A549 (cell line): ENCODE results near the gene GRIN3A. TPM values are rescaled to one million over a fixed set of nuclear protein-coding genes. Genes with fewer than 3 reads are reported as not detected.

Source experiments
- ATAC-seq, 2 experiments: fragments of 200-7000 bp in 1 of 2; fragments of >200 bp in 1 of 2; cut with Nextera tagmentation in 1 of 2; cut with Tn5 transposase in 1 of 2; 3 replicates each; pipeline versions ENCODE4 v1.8.0 to v1.9.1; 2018 to 2020; ENCODE audit warnings: mild to moderate bottlenecking in 1 of 2, moderate library complexity in 1 of 2
- CTCF ChIA-PET: fragments of 300-600 bp; sonication (Branson Sonifier 250); formaldehyde crosslinking; extraction: SDS; loops from one replicate; lab custom pipeline; 2021; ENCODE audit warnings: antibody characterized with exemption, inconsistent platforms; lab: Yijun Ruan, JAX
- POLR2A ChIA-PET: fragments of 350-600 bp; formaldehyde crosslinking; extraction: SDS; loops from one replicate; lab custom pipeline; 2021; ENCODE audit warnings: antibody characterized with exemption, inconsistent platforms; lab: Yijun Ruan, JAX
- DNase-seq, 2 experiments: peaks; one replicate each; pipeline versions ENCODE4 v3.0.0 to v3.0.0-alpha.2; 2011 to 2016; ENCODE audit warnings: low read depth in 1 of 2, low spot score in 1 of 2
- FAIRE-seq: peaks from 2 replicates; lab custom pipeline; 2011; peaks lifted over from hg19 to GRCh38; lab: Jason Lieb, UNC
- H3K27ac ChIP-seq, 2 experiments: fragments of >200 bp; sonication (Bioruptor Twin); formaldehyde crosslinking; 3 replicates each; pipeline ENCODE4 v1.5.1; 2016 to 2017
- H3K4me1 ChIP-seq: fragments of >200 bp; sonication (Bioruptor Twin); formaldehyde crosslinking; 3 replicates; pipeline ENCODE4 v1.6.1; 2016
- H3K4me2 ChIP-seq: fragments of >200 bp; sonication (Bioruptor Twin); formaldehyde crosslinking; 3 replicates; pipeline ENCODE4 v1.6.1; 2016
- H3K4me3 ChIP-seq: fragments of >200 bp; sonication (Bioruptor Twin); formaldehyde crosslinking; 3 replicates; pipeline ENCODE4 v1.5.1; 2016
- H3K9me3 ChIP-seq: fragments of >200 bp; sonication (Bioruptor Twin); formaldehyde crosslinking; 3 replicates; pipeline ENCODE4 v1.6.1; 2016
- CEBPB ChIP-seq, 2 experiments: fragments of >200 bp in 1 of 2; sonication (Bioruptor Twin) in 1 of 2; formaldehyde crosslinking in 1 of 2; IDR thresholded peaks; 2 replicates each; pipeline ENCODE4 v1.6.1; 2012 to 2016
- CHD2 ChIP-seq: fragments of 150-350 bp; IDR thresholded peaks from 2 replicates; pipeline ENCODE4 v1.6.1; 2014; ENCODE audit warnings: low read length; ENCODE audit not compliant: partially characterized antibody
- EHF ChIP-seq: fragments of 250-450 bp; sonication (Bioruptor Pico); IDR thresholded peaks from 2 replicates; pipeline ENCODE4 v1.5.0; 2020; ENCODE audit warnings: mild to moderate bottlenecking
- EP300 ChIP-seq, 2 experiments: fragments of >200 bp; sonication (Bioruptor Twin); formaldehyde crosslinking; IDR thresholded peaks; 2 replicates in 1 of 2; 3 replicates in 1 of 2; pipeline ENCODE4 v1.6.1; 2016 to 2017
- ESRRA ChIP-seq: fragments of 150-350 bp; IDR thresholded peaks from 2 replicates; pipeline ENCODE4 v1.6.1; 2014; ENCODE audit warnings: mild to moderate bottlenecking, low read length, borderline replicate concordance
- FOSB ChIP-seq: fragments of 250-450 bp; sonication (Bioruptor Pico); IDR thresholded peaks from 2 replicates; pipeline ENCODE4 v1.5.0; 2020; ENCODE audit warnings: mild to moderate bottlenecking, moderate library complexity
- HEYL ChIP-seq: fragments of 250-450 bp; sonication (Bioruptor Pico); IDR thresholded peaks from 2 replicates; pipeline ENCODE4 v1.8.0; 2021; ENCODE audit warnings: mild to moderate bottlenecking, moderate library complexity
- JUN ChIP-seq, 2 experiments: fragments of >200 bp; sonication (Bioruptor Twin); formaldehyde crosslinking; IDR thresholded peaks; 2 replicates in 1 of 2; 3 replicates in 1 of 2; pipeline ENCODE4 v1.6.1; 2016 to 2017
- MAZ ChIP-seq: fragments of 150-350 bp; IDR thresholded peaks from 2 replicates; pipeline ENCODE4 v1.6.1; 2014; ENCODE audit warnings: antibody characterized with exemption, low read depth, low read length, borderline replicate concordance
- POLR2A ChIP-seq: IDR thresholded peaks from 2 replicates; pipeline ENCODE4 v1.6.1; 2012; ENCODE audit warnings: mild to moderate bottlenecking, low read length
- RAD21 ChIP-seq, 2 experiments: fragments of >200 bp in 1 of 2; sonication (Bioruptor Twin) in 1 of 2; formaldehyde crosslinking in 1 of 2; IDR thresholded peaks in 1 of 2; conservative IDR thresholded peaks in 1 of 2; 2 replicates in 1 of 2; 3 replicates in 1 of 2; pipeline ENCODE4 v1.6.1; 2012 to 2018; ENCODE audit warnings: inconsistent platforms in 1 of 2
- RFX5 ChIP-seq: fragments of 450-650 bp; IDR thresholded peaks from 2 replicates; pipeline ENCODE4 v1.7.1; 2014; ENCODE audit warnings: antibody characterized with exemption, mild to moderate bottlenecking, moderate library complexity
- RNF2 ChIP-seq: fragments of 200-600 bp; sonication (generic); IDR thresholded peaks from 2 replicates; pipeline ENCODE4 v1.6.1; 2016; ENCODE audit warnings: low read depth, mild to moderate bottlenecking, antibody characterized with exemption, moderate library complexity, borderline replicate concordance
- TFCP2L1 ChIP-seq: fragments of 250-450 bp; sonication (Bioruptor Pico); IDR thresholded peaks from 2 replicates; pipeline ENCODE4 v1.5.0; 2021; ENCODE audit warnings: mild to moderate bottlenecking
- WGBS: methylation state at CpG from one replicate; pipeline ENCODE4 v1.1.6; 2017; ENCODE audit errors: missing lambda C conversion rate; 5-methylcytosine and 5-hydroxymethylcytosine counted together
- polyA plus RNA-seq, 4 experiments: library from polyadenylated mRNA; depleted of rRNA in 3 of 4; stranded (reverse); fragments of >200 nt; fragmentation: RNase III in 1 of 4; extraction: RNeasy Plus Mini Kit Qiagen cat#74134 plus additional on column Dnase treatment in 1 of 4; gene quantifications; 2 replicates in 3 of 4; 3 replicates in 1 of 4; pipeline ENCODE4 v1.2.3, GENCODE V29; 2011 to 2017
- TF ChIP-seq, protein P1 (sequence below): IDR thresholded peaks from 2 replicates; pipeline ENCODE4 v1.6.1; 2012
- TF ChIP-seq, protein P2 (sequence below): IDR thresholded peaks from 2 replicates; pipeline ENCODE4 v1.6.1; 2012
- TF ChIP-seq, protein P3 (sequence below): fragments of >200 bp; sonication (Bioruptor Twin); formaldehyde crosslinking; IDR thresholded peaks from 2 replicates; pipeline ENCODE4 v1.6.1; 2016
- TF ChIP-seq, protein P4 (sequence below): fragments of 150-350 bp; IDR thresholded peaks from 2 replicates; pipeline ENCODE4 v1.6.1; 2014; ENCODE audit warnings: low read depth, mild to moderate bottlenecking, low read length
- TF ChIP-seq, protein P5 (sequence below): fragments of 250-450 bp; sonication (Bioruptor Pico); IDR thresholded peaks from 2 replicates; pipeline ENCODE4 v1.5.0; 2021; ENCODE audit warnings: mild to moderate bottlenecking, moderate library complexity, borderline replicate concordance

GRIN3A gene
- polyA plus RNA-seq, 2 of the 4 experiments (the other 2 are of a cell fraction) = not detected

DNA sequence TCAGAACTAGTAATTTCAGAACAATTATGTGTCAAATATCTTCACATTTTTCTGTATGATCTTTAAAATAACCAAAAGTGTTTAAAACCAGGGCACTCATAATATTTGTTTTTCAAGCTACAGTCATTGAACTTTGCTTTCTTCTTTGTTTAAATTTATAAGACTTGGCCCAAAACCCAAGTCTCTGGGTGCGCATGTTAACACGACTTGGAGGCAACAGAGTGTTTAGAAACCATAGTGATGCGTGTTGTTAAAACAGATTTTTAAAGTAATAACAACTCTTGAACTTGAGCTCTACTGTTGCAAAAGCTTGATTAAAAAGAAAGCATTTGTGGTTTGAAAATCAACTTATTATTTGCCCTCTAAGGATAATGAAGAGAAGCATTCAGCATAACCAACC is 26.0 kb upstream of the GRIN3A start:
- Histone ChIP-seq H3K4me2 (no peak overlapping the region), H3K4me3 (no peak overlapping the region), H3K9me3 (no peaks in the 10 kb centered on the region), H3K4me1 (no peaks in the 10 kb centered on the region), H3K27ac (no peak overlapping the region)
- no peak for TF ChIP-seq ESRRA
- no peak for TF ChIP-seq FOSB (CRISPR knock-in tag)
- no peak for TF ChIP-seq RAD21 (conservative IDR thresholded peaks at IDR 0.05 in 1 of 2, IDR thresholded peaks at IDR 0.05 in 1 of 2)
- no peak for TF ChIP-seq EP300 (IDR thresholded peaks at IDR 0.05)
- TF ChIP-seq EHF (CRISPR knock-in tag) = no peak
- TF ChIP-seq RFX5 = no peak
- no peak for TF ChIP-seq CEBPB (IDR thresholded peaks at IDR 0.05)
- TF ChIP-seq, protein P1, sequence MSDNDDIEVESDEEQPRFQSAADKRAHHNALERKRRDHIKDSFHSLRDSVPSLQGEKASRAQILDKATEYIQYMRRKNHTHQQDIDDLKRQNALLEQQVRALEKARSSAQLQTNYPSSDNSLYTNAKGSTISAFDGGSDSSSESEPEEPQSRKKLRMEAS = no peak
- TF ChIP-seq, protein P2, sequence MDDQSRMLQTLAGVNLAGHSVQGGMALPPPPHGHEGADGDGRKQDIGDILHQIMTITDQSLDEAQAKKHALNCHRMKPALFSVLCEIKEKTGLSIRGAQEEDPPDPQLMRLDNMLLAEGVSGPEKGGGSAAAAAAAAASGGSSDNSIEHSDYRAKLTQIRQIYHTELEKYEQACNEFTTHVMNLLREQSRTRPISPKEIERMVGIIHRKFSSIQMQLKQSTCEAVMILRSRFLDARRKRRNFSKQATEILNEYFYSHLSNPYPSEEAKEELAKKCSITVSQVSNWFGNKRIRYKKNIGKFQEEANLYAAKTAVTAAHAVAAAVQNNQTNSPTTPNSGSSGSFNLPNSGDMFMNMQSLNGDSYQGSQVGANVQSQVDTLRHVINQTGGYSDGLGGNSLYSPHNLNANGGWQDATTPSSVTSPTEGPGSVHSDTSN = no peak
- no peak for TF ChIP-seq MAZ
- TF ChIP-seq, protein P3, sequence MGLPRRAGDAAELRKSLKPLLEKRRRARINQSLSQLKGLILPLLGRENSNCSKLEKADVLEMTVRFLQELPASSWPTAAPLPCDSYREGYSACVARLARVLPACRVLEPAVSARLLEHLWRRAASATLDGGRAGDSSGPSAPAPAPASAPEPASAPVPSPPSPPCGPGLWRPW = no peak
- no peak for ATAC-seq
- DNase-seq = no peak
- ChIA-PET CTCF (interaction anchor here (0.6 kb wide), 1 partner anchor 91 kb away, joined by 3 read pairs; no protein-coding TSS in a partner anchor), POLR2A (no interaction called here)
- WGBS = 13% methylated on average over 3 of the region's 3 CpGs
- no peak for FAIRE-seq

DNA sequence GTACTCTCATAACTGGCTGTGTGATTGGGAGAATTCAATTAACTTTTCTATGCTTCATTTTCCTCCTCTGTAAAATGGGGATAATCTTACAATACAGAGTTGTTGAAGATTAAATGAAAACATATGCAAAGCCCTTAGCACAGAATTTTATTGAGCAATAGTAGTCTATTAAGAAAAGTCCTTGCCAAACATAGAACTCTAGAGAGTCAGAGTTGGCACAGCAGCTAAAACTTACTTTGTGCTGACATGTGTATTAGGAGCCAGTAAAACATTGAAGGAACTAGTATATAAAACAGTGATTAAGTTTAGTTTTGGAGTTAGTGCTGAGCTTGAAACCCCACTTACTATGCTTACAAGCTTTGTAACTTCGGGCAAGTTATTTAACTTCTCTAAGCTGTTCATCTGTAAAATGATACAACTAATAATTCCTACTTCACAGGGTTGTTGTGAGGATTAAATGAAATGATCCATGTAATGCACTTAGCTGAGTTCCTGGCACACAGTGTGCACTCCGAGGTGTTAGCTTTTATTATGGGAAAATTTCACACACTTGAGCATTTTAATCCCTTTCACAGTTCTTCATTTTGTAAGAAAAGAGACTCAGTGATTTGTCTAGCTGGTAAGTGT is 20.0 kb upstream of the GRIN3A start:
- no peak overlapping the region for H3K27ac ChIP-seq
- no peak overlapping the region for H3K4me2 ChIP-seq
- DNase-seq (no peak), FAIRE-seq (no peak)
- H3K4me1 ChIP-seq = no peaks in the 10 kb centered on the region
- H3K4me3 ChIP-seq = no peak overlapping the region
- TF ChIP-seq, protein P1 = no peak
- TF ChIP-seq CHD2 = no peak
- no peak for TF ChIP-seq ESRRA
- TF ChIP-seq, all 56 proteins: peak for 0
- ATAC-seq = no peak
- ChIA-PET CTCF (interaction anchor here (0.9 kb wide), 1 partner anchor 14 kb away, joined by 3 read pairs; no protein-coding TSS in a partner anchor), POLR2A (no interaction called here)
- WGBS = 0% methylated on average over 2 of the region's 2 CpGs
- H3K9me3 ChIP-seq = no peaks in the 10 kb centered on the region

DNA sequence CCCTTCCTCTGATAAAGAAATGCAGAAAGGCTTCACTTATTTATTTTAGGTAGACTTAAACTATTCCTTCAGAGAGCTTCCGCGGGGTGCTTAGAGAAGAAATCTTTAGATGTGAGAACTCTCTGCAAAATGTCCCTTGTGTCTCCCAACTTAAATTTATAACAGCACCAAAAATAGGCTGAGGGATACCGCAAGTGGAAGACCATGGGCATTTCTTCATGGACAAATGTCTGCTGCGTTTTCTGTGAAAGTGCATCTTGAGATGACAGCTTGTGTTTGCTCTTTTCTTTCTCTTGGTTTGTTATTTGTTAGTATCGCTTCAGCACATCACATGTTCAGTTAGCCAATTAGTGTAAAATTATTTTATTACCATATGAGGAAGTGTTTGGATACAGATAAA is 15.3 kb upstream of the GRIN3A start:
- ATAC-seq = no peak
- no peaks in the 10 kb centered on the region for H3K9me3 ChIP-seq
- no peak overlapping the region for H3K4me3 ChIP-seq
- 19% methylated on average over 5 of the region's 5 CpGs for WGBS
- H3K27ac ChIP-seq = no peak overlapping the region
- no peaks in the 10 kb centered on the region for H3K4me1 ChIP-seq
- H3K4me2 ChIP-seq = no peak overlapping the region
- TF ChIP-seq CHD2 (no peak), HEYL (no peak), JUN (IDR thresholded peaks at IDR 0.05) (no peak), RFX5 (no peak), POLR2A (no peak), TFCP2L1 (CRISPR knock-in tag) (no peak), RAD21 (conservative IDR thresholded peaks at IDR 0.05 in 1 of 2, IDR thresholded peaks at IDR 0.05 in 1 of 2) (no peak), RNF2 (no peak)
- TF ChIP-seq, protein P4, sequence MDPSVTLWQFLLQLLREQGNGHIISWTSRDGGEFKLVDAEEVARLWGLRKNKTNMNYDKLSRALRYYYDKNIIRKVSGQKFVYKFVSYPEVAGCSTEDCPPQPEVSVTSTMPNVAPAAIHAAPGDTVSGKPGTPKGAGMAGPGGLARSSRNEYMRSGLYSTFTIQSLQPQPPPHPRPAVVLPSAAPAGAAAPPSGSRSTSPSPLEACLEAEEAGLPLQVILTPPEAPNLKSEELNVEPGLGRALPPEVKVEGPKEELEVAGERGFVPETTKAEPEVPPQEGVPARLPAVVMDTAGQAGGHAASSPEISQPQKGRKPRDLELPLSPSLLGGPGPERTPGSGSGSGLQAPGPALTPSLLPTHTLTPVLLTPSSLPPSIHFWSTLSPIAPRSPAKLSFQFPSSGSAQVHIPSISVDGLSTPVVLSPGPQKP = no peak
- TF ChIP-seq, protein P2 = no peak
- TF ChIP-seq, protein P1 = no peak
- TF ChIP-seq, protein P5, sequence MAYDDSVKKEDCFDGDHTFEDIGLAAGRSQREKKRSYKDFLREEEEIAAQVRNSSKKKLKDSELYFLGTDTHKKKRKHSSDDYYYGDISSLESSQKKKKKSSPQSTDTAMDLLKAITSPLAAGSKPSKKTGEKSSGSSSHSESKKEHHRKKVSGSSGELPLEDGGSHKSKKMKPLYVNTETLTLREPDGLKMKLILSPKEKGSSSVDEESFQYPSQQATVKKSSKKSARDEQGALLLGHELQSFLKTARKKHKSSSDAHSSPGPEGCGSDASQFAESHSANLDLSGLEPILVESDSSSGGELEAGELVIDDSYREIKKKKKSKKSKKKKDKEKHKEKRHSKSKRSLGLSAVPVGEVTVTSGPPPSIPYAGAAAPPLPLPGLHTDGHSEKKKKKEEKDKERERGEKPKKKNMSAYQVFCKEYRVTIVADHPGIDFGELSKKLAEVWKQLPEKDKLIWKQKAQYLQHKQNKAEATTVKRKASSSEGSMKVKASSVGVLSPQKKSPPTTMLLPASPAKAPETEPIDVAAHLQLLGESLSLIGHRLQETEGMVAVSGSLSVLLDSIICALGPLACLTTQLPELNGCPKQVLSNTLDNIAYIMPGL (CRISPR knock-in tag) = no peak
- ChIA-PET POLR2A (no interaction called here), CTCF (interaction anchor here (1.4 kb wide), 1 partner anchor 26 kb away, joined by 4 read pairs; no protein-coding TSS in a partner anchor)
- no peak for DNase-seq
- no peak for FAIRE-seq
